Activated CD8-positive, alpha-beta T cell treated with anti-CD3 and anti-CD28 coated beads for 36 hours (primary cell): ENCODE measurements around the gene SMU1. TPM values are rescaled to one million over a fixed set of nuclear protein-coding genes. Genes with fewer than 3 reads are reported as not detected.

Source experiments
- ATAC-seq: fragments of 200-7000 bp; cut with Tn5 transposase; one replicate; pipeline ENCODE4 v1.10.0; 2021; ENCODE audit warnings: mild to moderate bottlenecking, moderate library complexity
- CTCF ChIA-PET: fragments of 350-600 bp; sonication (Branson Sonifier 250); formaldehyde crosslinking; loops from one replicate; lab custom pipeline; 2021; ENCODE audit warnings: antibody characterized with exemption; lab: Charles Lee
- POLR2A ChIA-PET: fragments of 350-600 bp; sonication (Branson Sonifier 250); formaldehyde crosslinking; loops from one replicate; lab custom pipeline; 2021; ENCODE audit warnings: antibody characterized with exemption; lab: Charles Lee
- DNase-seq: peaks from one replicate; pipeline ENCODE4 v3.0.0-alpha.2; 2020
- H3K27ac Mint-ChIP-seq: one replicate; pipeline ENCODE4 v1.8.0; 2021; ENCODE audit warnings: mild to moderate bottlenecking, mixed read lengths
- H3K27me3 Mint-ChIP-seq: one replicate; pipeline ENCODE4 v1.8.0; 2021; ENCODE audit warnings: mixed read lengths
- H3K36me3 Mint-ChIP-seq: one replicate; pipeline ENCODE4 v1.8.0; 2021; ENCODE audit warnings: low read depth, mixed read lengths
- H3K4me1 Mint-ChIP-seq: one replicate; pipeline ENCODE4 v1.8.0; 2021; ENCODE audit warnings: low read depth, mixed read lengths
- H3K4me3 Mint-ChIP-seq: one replicate; pipeline ENCODE4 v1.8.0; 2021; ENCODE audit warnings: mild to moderate bottlenecking, moderate library complexity, mixed read lengths
- H3K9me3 Mint-ChIP-seq: one replicate; pipeline ENCODE4 v1.8.0; 2021; ENCODE audit warnings: mixed read lengths
- CTCF ChIP-seq: fragments of 200-600 bp; IDR thresholded peaks from one replicate; pipeline ENCODE4 v1.8.0; 2022; ENCODE audit warnings: antibody characterized with exemption, mild to moderate bottlenecking
- intact Hi-C: fragments of 100-400 bp; cut with micrococcal nuclease; formaldehyde crosslinking; loops from one replicate; pipeline ENCODE4 v1.10.0; 2022
- total RNA-seq, 2 experiments: library from RNA; stranded (reverse); gene quantifications; one replicate each; pipeline ENCODE4 v1.2.3, GENCODE V29; 2021

SMU1 gene
- total RNA-seq, 2 experiments from 2014 or later, result 23.8 to 23.9 TPM

DNA sequence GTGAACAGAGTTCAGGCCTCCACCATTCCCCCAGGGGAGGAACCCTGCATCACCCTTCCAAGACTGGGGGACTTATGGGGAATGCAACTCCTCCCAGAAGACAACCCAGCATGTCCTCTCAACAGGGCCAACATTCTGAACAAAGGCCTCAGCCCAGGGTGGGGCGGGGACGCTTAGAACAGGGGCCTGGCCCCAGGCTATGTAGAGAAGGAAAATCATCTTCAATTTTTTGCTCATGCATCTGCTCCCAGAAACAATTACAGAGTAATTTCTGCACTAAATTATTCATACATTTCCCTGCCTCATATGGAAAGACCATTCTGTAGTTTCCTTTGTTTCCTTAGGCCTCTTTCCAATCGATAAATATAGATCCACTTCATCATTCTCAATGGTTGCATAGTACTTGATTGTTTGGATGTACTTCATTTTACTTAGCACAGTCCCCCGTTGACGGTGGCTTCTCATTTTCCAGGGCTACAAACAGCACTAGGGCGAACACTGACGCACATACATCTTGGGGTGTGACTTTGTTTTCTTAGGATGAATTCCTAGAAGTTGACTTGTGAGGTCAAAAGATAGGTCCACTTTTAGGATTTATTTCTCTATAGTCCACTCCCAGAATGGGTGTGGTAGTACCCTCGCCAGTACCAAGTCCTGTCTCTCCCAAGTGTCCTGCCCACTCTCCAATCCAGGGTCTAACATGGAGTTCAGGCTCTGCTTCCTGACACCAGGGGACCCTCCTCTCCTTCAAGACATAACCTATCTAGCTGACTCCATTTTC, 27.2 kb upstream of the SMU1 start:
- POLR2A ChIA-PET, result no interaction called here

GRCh38 chr9:33102551-33103210, 26.2 kb upstream of the SMU1 start:
- Mint-ChIP-seq H3K9me3 (no peaks in the 10 kb centered on the region), H3K27ac (no peak overlapping the region), H3K36me3 (no peaks in the 10 kb centered on the region), H3K4me1 (peaks cover 2% of the 10 kb centered on the region), H3K27me3 (no peaks in the 10 kb centered on the region), H3K4me3 (no peak overlapping the region)
- ChIA-PET CTCF (interaction anchor here (1.2 kb wide), 1 partner anchor 68 kb away, joined by 3 read pairs; no protein-coding TSS in a partner anchor), POLR2A (no interaction called here)
- intact Hi-C loops, result no loop called here
- ATAC-seq, result no peak
- no peak for TF ChIP-seq CTCF
- no peak for DNase-seq

More for the DNA sequence above, 27.2 kb upstream of the SMU1 start:
- DNase-seq, result no peak
- H3K9me3 Mint-ChIP-seq, result no peaks in the 10 kb centered on the region
- TF ChIP-seq CTCF, result no peak
- intact Hi-C loops, result no loop called here
- H3K27me3 Mint-ChIP-seq, result no peaks in the 10 kb centered on the region
- no peak overlapping the region for H3K4me3 Mint-ChIP-seq
- peaks cover 4% of the 10 kb centered on the region for H3K4me1 Mint-ChIP-seq
- ATAC-seq, result no peak
- H3K36me3 Mint-ChIP-seq, result no peaks in the 10 kb centered on the region
- H3K27ac Mint-ChIP-seq, result no peak overlapping the region
- CTCF ChIA-PET, result no interaction called here

GRCh38 chr9:33101104-33101951, 24.9 kb upstream of the SMU1 start:
- Mint-ChIP-seq H3K4me1 (no peaks in the 10 kb centered on the region), H3K27me3 (no peaks in the 10 kb centered on the region), H3K4me3 (no peak overlapping the region), H3K27ac (no peak overlapping the region), H3K36me3 (no peaks in the 10 kb centered on the region), H3K9me3 (no peaks in the 10 kb centered on the region)
- POLR2A ChIA-PET, result no interaction called here
- ATAC-seq (no peak), DNase-seq (no peak)
- CTCF ChIA-PET, result no interaction called here
- TF ChIP-seq CTCF, result no peak
- intact Hi-C loops, result no loop called here

- H3K9me3 Mint-ChIP-seq, result no peaks in the 10 kb centered on the region
- CTCF ChIA-PET, result no interaction called here
- H3K27ac Mint-ChIP-seq, result no peak overlapping the region
- no peak for TF ChIP-seq CTCF
- no peak overlapping the region for H3K4me3 Mint-ChIP-seq
- intact Hi-C loops, result no loop called here
- H3K27me3 Mint-ChIP-seq, result no peaks in the 10 kb centered on the region
- POLR2A ChIA-PET, result no interaction called here
- no peak for ATAC-seq
- H3K4me1 Mint-ChIP-seq, result no peaks in the 10 kb centered on the region
- DNase-seq, result no peak
- no peaks in the 10 kb centered on the region for H3K36me3 Mint-ChIP-seq
Measured at GRCh38 chr9:33099754-33100153, 23.3 kb upstream of the SMU1 start.
